Measurements from ENCODE around the gene ZBTB32.

The ZBTB32 gene

DNA sequence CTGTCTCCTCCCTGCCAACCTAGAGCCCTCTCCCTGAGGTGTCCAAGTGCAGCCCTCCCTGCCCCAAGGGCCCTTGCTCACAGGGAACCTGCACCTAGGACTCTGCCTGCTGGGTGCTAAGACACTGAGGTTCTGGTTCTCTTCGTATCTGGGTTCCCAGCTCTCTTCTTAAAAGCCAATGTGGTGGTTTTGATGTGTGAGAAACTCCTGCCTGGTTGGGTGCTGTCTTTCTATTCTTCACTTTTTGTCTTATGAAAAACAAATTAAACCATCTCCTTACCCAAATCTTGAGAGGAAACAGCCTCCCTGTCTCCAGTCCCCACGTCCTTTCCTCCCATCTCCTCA lies 9.1 kb downstream of the ZBTB32 start:
- DNase-seq (ENCODE audit: extremely low read depth, low read depth): no peak
- TF ChIP-seq, protein P1, sequence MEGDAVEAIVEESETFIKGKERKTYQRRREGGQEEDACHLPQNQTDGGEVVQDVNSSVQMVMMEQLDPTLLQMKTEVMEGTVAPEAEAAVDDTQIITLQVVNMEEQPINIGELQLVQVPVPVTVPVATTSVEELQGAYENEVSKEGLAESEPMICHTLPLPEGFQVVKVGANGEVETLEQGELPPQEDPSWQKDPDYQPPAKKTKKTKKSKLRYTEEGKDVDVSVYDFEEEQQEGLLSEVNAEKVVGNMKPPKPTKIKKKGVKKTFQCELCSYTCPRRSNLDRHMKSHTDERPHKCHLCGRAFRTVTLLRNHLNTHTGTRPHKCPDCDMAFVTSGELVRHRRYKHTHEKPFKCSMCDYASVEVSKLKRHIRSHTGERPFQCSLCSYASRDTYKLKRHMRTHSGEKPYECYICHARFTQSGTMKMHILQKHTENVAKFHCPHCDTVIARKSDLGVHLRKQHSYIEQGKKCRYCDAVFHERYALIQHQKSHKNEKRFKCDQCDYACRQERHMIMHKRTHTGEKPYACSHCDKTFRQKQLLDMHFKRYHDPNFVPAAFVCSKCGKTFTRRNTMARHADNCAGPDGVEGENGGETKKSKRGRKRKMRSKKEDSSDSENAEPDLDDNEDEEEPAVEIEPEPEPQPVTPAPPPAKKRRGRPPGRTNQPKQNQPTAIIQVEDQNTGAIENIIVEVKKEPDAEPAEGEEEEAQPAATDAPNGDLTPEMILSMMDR (IDR thresholded peaks at IDR 0.05; ENCODE audit: low read depth, low read length): no peak

GRCh38 chr19:35713904-35714495 lies 9.6 kb downstream of the ZBTB32 start:
- TF ChIP-seq, protein P1 (IDR thresholded peaks at IDR 0.05; ENCODE audit: low read depth, low read length): no peak
- DNase-seq (ENCODE audit: extremely low read depth, low read depth): no peak

DNA sequence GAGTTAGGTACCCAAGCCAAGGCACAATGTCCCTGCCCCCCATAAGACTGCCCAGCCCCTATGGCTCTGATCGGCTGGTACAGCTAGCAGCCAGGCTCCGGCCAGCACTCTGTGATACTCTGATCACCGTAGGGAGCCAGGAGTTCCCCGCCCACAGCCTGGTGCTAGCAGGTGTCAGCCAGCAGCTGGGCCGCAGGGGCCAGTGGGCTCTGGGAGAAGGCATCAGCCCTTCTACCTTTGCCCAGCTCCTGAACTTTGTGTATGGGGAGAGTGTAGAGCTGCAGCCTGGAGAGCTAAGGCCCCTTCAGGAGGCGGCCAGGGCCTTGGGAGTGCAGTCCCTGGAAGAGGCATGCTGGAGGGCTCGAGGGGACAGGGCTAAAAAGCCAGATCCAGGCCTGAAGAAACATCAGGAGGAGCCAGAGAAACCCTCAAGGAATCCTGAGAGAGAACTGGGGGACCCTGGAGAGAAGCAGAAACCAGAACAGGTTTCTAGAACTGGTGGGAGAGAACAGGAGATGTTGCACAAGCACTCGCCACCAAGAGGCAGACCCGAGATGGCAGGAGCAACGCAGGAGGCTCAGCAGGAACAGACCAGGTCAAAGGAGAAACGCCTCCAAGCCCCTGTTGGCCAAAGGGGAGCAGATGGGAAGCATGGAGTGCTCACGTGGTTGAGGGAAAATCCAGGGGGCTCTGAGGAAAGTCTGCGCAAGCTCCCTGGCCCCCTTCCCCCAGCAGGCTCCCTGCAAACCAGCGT lies 10.4 kb downstream of the ZBTB32 start:
- DNase-seq (ENCODE audit: extremely low read depth, low read depth): no peak
- TF ChIP-seq, protein P1 (IDR thresholded peaks at IDR 0.05; ENCODE audit: low read depth, low read length): no peak

DNA sequence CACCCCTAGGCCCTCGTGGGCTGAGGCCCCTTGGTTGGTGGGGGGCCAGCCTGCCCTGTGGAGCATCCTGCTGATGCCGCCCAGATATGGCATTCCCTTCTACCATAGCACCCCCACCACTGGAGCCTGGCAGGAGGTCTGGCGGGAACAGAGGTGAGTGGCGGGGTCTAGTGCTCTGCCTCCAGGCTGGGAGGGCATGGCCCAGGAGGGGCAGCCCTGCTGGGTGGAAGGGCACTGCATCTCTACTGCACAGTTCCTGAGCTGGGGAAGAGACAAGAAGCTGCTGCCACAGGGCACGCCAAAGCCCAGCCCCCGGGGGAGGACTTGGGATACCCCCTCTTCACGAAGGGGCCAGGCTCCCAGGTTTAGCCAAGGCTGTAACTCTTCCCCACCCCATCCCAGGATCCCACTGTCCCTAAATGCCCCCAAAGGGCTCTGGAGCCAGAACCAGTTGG lies 11.0 kb downstream of the ZBTB32 start:
- DNase-seq (ENCODE audit: extremely low read depth, low read depth): no peak
- TF ChIP-seq, protein P1 (IDR thresholded peaks at IDR 0.05; ENCODE audit: low read depth, low read length): no peak

GRCh38 chr19:35715981-35716800 lies 11.8 kb downstream of the ZBTB32 start:
- no peak for DNase-seq (ENCODE audit: extremely low read depth, low read depth)
- TF ChIP-seq, protein P1 (IDR thresholded peaks at IDR 0.05; ENCODE audit: low read depth, low read length): no peak

- TF ChIP-seq, protein P1 (IDR thresholded peaks at IDR 0.05; ENCODE audit: low read depth, low read length): peak; percentile 86
- DNase-seq (ENCODE audit: extremely low read depth, low read depth): peak; percentile 55
Observed at GRCh38 chr19:35716801-35717664, 12.7 kb downstream of the ZBTB32 start.
